K562 (cell line): Measurements from ENCODE around the gene SMCO1. TPM values are rescaled to one million over a fixed set of nuclear protein-coding genes. Genes with fewer than 3 reads are reported as not detected.
A peak's percentile ranks its signal among the peaks of the same experiment; 100 is the strongest.

Source experiments
- ATAC-seq: fragments of 200-7000 bp; cut with Tn5 transposase; 3 replicates; pipeline ENCODE4 v1.9.1; 2020; ENCODE audit warnings: moderate library complexity
- BruUV-seq: library from RNA; stranded (reverse); fragments of 400-500 nt; replicated peaks from 2 replicates; lab custom pipeline; 2021; lab: Mats Ljungman, UMichigan
- CTCF ChIA-PET: fragments of 300-600 bp; formaldehyde crosslinking; extraction: SDS; loops from one replicate; lab custom pipeline; 2021; ENCODE audit warnings: low intra/inter-chr PET ratio; lab: Yijun Ruan, JAX
- POLR2A ChIA-PET: fragments of 300-600, 350-650 bp; sonication (Branson Sonifier 250); formaldehyde crosslinking; extraction: SDS; loops from one replicate; lab custom pipeline; 2021; ENCODE audit warnings: antibody characterized with exemption, inconsistent platforms; lab: Yijun Ruan, JAX
- DNase-seq, 4 experiments: peaks; one replicate each; pipeline versions ENCODE4 v3.0.0 to v3.0.0-alpha.2; 2011 to 2018; ENCODE audit warnings: low spot score in 3 of 4, mixed read lengths in 3 of 4; ENCODE audit errors: extremely low read depth in 1 of 4
- FAIRE-seq: peaks from 2 replicates; lab custom pipeline; 2011; peaks lifted over from hg19 to GRCh38; lab: Jason Lieb, UNC
- H2AFZ ChIP-seq: 2 replicates; pipeline ENCODE4 v1.6.0; 2011; ENCODE audit warnings: low read depth, low read length, control low read depth, inconsistent platforms
- H3K27ac ChIP-seq: fragments of 200-600 bp; 3 replicates; pipeline ENCODE4 v1.8.0; 2011; ENCODE audit warnings: low read depth, mild to moderate bottlenecking, control low read depth, inconsistent platforms, low read length, moderate library complexity, mixed read lengths; ENCODE audit errors: extremely low read depth
- H3K27me3 ChIP-seq, 2 experiments: fragments of 300-600 bp in 1 of 2; 2 replicates in 1 of 2; 3 replicates in 1 of 2; pipeline versions ENCODE4 v1.6.0 to v1.8.0; 2011; ENCODE audit warnings: inconsistent platforms in 2 of 2, low read length in 2 of 2, mild to moderate bottlenecking in 1 of 2, mixed read lengths in 1 of 2, moderate library complexity in 1 of 2; ENCODE audit not compliant: control insufficient read depth in 2 of 2, insufficient read depth in 2 of 2
- H3K36me3 ChIP-seq: fragments of 300-600 bp; 3 replicates; pipeline ENCODE4 v1.8.0; 2011; ENCODE audit warnings: mild to moderate bottlenecking, low read length, inconsistent platforms; ENCODE audit not compliant: control insufficient read depth, insufficient read depth
- H3K4me1 ChIP-seq, 2 experiments: fragments of 200-600 bp in 1 of 2; replicated peaks in 1 of 2; 2 replicates in 1 of 2; 3 replicates in 1 of 2; pipeline versions ENCODE4 v1.5.1 to v1.8.0; 2011; ENCODE audit warnings: inconsistent platforms in 2 of 2, low read length in 2 of 2, mild to moderate bottlenecking in 1 of 2, mixed read lengths in 1 of 2, moderate library complexity in 1 of 2; ENCODE audit not compliant: control insufficient read depth in 2 of 2, insufficient read depth in 2 of 2
- H3K4me2 ChIP-seq: 2 replicates; pipeline ENCODE4 v1.6.1; 2011; ENCODE audit warnings: low read length, control low read depth, inconsistent platforms, mixed read lengths; ENCODE audit not compliant: insufficient read depth
- H3K4me3 ChIP-seq: fragments of 200-600 bp; sonication (generic), shearing (Covaris generic); 2 replicates; pipeline ENCODE4 v1.5.1; 2016; ENCODE audit warnings: control low read depth, inconsistent platforms
- H3K79me2 ChIP-seq: fragments of 200-600 bp; 3 replicates; pipeline ENCODE4 v1.8.0; 2011; ENCODE audit warnings: low read length, inconsistent platforms; ENCODE audit not compliant: control insufficient read depth, insufficient read depth
- H3K9ac ChIP-seq, 2 experiments: 2 replicates each; pipeline versions ENCODE4 v1.6.0 to v1.6.1; 2011; ENCODE audit warnings: low read depth in 2 of 2, low read length in 2 of 2, control low read depth in 1 of 2, inconsistent platforms in 1 of 2, mild to moderate bottlenecking in 1 of 2, mixed read lengths in 1 of 2; ENCODE audit not compliant: insufficient read depth in 1 of 2
- H3K9me1 ChIP-seq: one replicate; pipeline ENCODE4 v1.6.0; 2011; ENCODE audit warnings: inconsistent platforms, mild to moderate bottlenecking, low read length, moderate library complexity; ENCODE audit not compliant: control insufficient read depth, insufficient read depth
- H3K9me3 ChIP-seq: replicated peaks from 2 replicates; pipeline ENCODE4 v1.5.1; 2011; ENCODE audit warnings: low read depth, low read length, inconsistent platforms; ENCODE audit not compliant: control insufficient read depth, insufficient read depth
- H4K20me1 ChIP-seq: replicated peaks from 2 replicates; pipeline ENCODE4 v1.6.1; 2011; ENCODE audit warnings: low read length, inconsistent platforms, mixed read lengths; ENCODE audit not compliant: control insufficient read depth, insufficient read depth
- AFF1 ChIP-seq, 2 experiments: fragments of 450-650 bp; IDR thresholded peaks; 2 replicates each; pipeline ENCODE4 v1.6.1; 2018; ENCODE audit warnings: mild to moderate bottlenecking in 2 of 2, low read depth in 1 of 2; ENCODE audit not compliant: partially characterized antibody in 2 of 2
- HDAC1 ChIP-seq, 2 experiments: fragments of 450-650 bp; IDR thresholded peaks; 2 replicates each; pipeline ENCODE4 v1.6.1; 2016 to 2017; ENCODE audit warnings: inconsistent platforms in 1 of 2, mild to moderate bottlenecking in 1 of 2, moderate library complexity in 1 of 2
- KDM1A ChIP-seq, 2 experiments: fragments of 450-650 bp; IDR thresholded peaks; 2 replicates each; pipeline ENCODE4 v1.6.1; 2016; ENCODE audit warnings: mild to moderate bottlenecking in 2 of 2
- KHSRP ChIP-seq: fragments of 450-650 bp; IDR thresholded peaks from 2 replicates; pipeline ENCODE4 v1.6.1; 2017
- NCOA6 ChIP-seq: fragments of 450-650 bp; IDR thresholded peaks from 2 replicates; pipeline ENCODE4 v1.6.1; 2017; ENCODE audit warnings: mild to moderate bottlenecking
- NFIC ChIP-seq: fragments of 450-650 bp; IDR thresholded peaks from 2 replicates; pipeline ENCODE4 v1.6.1; 2017; ENCODE audit warnings: mild to moderate bottlenecking, inconsistent platforms
- NONO ChIP-seq, 2 experiments: fragments of 200-400 bp in 1 of 2; fragments of 450-650 bp in 1 of 2; formaldehyde crosslinking in 1 of 2; IDR thresholded peaks; 2 replicates each; pipeline ENCODE4 v1.6.1; 2017; ENCODE audit warnings: low read depth in 2 of 2, mild to moderate bottlenecking in 2 of 2, moderate library complexity in 2 of 2, low read length in 1 of 2
- SP2 ChIP-seq: IDR thresholded peaks from 2 replicates; pipeline ENCODE4 v1.6.1; 2011; ENCODE audit warnings: mild to moderate bottlenecking, low read depth, low read length, moderate library complexity; ENCODE audit not compliant: poor library complexity, severe bottlenecking; ENCODE audit errors: extremely low read depth
- ZNF197 ChIP-seq: fragments of 200-800 bp; sonication (Bioruptor generic); IDR thresholded peaks from 2 replicates; pipeline ENCODE4 v1.6.1; 2016; ENCODE audit warnings: low read depth, missing genetic modification characterization, missing compliant biosample characterization
- ZZZ3 ChIP-seq: fragments of 450-650 bp; IDR thresholded peaks from 2 replicates; pipeline ENCODE4 v1.6.1; 2016; ENCODE audit warnings: antibody characterized with exemption, mild to moderate bottlenecking, moderate library complexity
- WGBS: fragments of 100-300 bp; shearing (Covaris generic); methylation state at CpG from one replicate; pipeline ENCODE4 v1.1.6; 2016; ENCODE audit warnings: low coverage, mixed read lengths; ENCODE audit not compliant: insufficient coverage; ENCODE audit errors: missing lambda C conversion rate; 5-methylcytosine and 5-hydroxymethylcytosine counted together
- in situ Hi-C: fragments of 300-500 bp; cut with MboI; formaldehyde crosslinking; loops from 4 replicates; pipeline ENCODE4 v1.15.0; 2018; ENCODE audit warnings: inconsistent platforms, mixed read lengths
- intact Hi-C: fragments of 100-400 bp; cut with micrococcal nuclease; formaldehyde crosslinking; loops from 2 replicates; pipeline ENCODE4 v1.14.2; 2022
- polyA plus RNA-seq, 8 experiments: library from polyadenylated mRNA; depleted of rRNA in 4 of 8; stranded (reverse) in 5 of 8; unstranded in 3 of 8; fragments of >200 nt; fragmentation: Nextera tagmentation in 2 of 8; fragmentation: Illumina TruSeq in 1 of 8; extraction: Ambion mirVana in 2 of 8; extraction: Trizol in 1 of 8; gene quantifications; 2 replicates each; pipeline versions ENCODE4 v1.2.1 to v1.2.3, GENCODE V29; 2011 to 2014; ENCODE audit warnings: inconsistent platforms in 1 of 8, missing spikeins in 1 of 8
- total RNA-seq, 7 experiments: library from RNA; depleted of rRNA in 6 of 7; stranded (reverse); fragments of >200 nt in 6 of 7; fragmentation: Illumina TruSeq in 2 of 7; extraction: Trizol in 2 of 7; gene quantifications; 2 replicates each; pipeline versions ENCODE4 v1.2.1 to v1.2.3, GENCODE V29; 2011 to 2021; ENCODE audit warnings: low replicate concordance in 1 of 7
- TF ChIP-seq, protein P1 (sequence below): fragments of 200-400 bp; formaldehyde crosslinking; IDR thresholded peaks from 2 replicates; pipeline ENCODE4 v1.6.1; 2017; ENCODE audit warnings: mild to moderate bottlenecking, low read depth, low read length, moderate library complexity

The SMCO1 gene
- total and polyA plus RNA-seq, 9 of the 15 experiments (the other 6 are each of a cell fraction or from before 2014, with no cell fraction given) = 0.05 to 0.35 (median 0.12) TPM; not detected in 5

DNA sequence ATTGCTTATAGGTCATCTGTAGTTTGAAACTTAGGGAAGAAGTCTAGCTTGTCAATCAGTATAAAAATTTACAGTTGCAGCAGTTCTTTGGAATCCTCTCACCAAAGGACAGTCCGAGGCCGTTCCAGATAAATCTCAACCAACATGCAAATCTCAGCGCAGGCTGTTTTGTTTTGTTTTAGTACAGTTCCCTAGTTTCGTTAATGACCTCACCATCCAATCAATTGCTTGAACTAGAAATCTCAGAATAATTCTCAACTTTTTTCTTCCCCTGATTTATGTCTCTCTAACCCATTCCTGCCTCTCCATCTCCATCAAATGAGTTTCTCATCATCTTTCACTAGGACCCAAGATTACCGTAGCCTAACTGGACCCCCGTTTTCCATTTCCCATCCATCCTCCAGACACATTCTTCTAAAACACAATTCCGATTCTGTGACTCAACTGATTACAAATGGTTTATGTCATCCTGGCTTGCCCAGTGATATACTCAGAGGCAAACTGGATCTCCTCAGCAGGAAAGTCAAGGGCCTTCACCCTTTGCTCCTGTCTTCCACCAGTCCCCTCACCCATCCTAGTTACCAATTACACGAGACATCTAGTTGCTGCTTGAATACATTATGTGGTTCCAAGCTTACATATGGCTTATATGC is 1.3 kb downstream of the SMCO1 start:
- Histone ChIP-seq H3K9ac (no peak overlapping the region), H3K9me1 (no peaks in the 10 kb centered on the region), H2AFZ (no peak overlapping the region), H3K27me3 (no peaks in the 10 kb centered on the region), H3K4me1 (peaks cover 19 to 50% of the 10 kb centered on the region in 2 experiments), H4K20me1 (no peaks in the 10 kb centered on the region), H3K79me2 (no peaks in the 10 kb centered on the region), H3K9me3 (peaks cover 6% of the 10 kb centered on the region; the same call in 1 of the 2 replicates), H3K4me3 (no peak overlapping the region), H3K36me3 (no peaks in the 10 kb centered on the region), H3K27ac (no peak overlapping the region), H3K4me2 (no peak overlapping the region)
- no TSS peak for BruUV-seq
- TF ChIP-seq ZZZ3 = no peak
- TF ChIP-seq SP2 = no peak
- 0 out of 2 replicates have a peak, but pooled peaks have one; percentile 13 for TF ChIP-seq NCOA6
- TF ChIP-seq ZNF197 (CRISPR knock-in tag) = no peak
- TF ChIP-seq, protein P1, sequence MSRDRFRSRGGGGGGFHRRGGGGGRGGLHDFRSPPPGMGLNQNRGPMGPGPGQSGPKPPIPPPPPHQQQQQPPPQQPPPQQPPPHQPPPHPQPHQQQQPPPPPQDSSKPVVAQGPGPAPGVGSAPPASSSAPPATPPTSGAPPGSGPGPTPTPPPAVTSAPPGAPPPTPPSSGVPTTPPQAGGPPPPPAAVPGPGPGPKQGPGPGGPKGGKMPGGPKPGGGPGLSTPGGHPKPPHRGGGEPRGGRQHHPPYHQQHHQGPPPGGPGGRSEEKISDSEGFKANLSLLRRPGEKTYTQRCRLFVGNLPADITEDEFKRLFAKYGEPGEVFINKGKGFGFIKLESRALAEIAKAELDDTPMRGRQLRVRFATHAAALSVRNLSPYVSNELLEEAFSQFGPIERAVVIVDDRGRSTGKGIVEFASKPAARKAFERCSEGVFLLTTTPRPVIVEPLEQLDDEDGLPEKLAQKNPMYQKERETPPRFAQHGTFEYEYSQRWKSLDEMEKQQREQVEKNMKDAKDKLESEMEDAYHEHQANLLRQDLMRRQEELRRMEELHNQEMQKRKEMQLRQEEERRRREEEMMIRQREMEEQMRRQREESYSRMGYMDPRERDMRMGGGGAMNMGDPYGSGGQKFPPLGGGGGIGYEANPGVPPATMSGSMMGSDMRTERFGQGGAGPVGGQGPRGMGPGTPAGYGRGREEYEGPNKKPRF = no peak
- TF ChIP-seq KHSRP = no peak
- no peak for TF ChIP-seq NONO (IDR thresholded peaks at IDR 0.05; ENCODE audit: low read depth in 2 of 2, low read length in 1 of 2)
- TF ChIP-seq HDAC1 (IDR thresholded peaks at IDR 0.05) = 0 out of 4 replicates have a peak, but pooled peaks of 1 of the 2 experiments have one; percentile 19
- no peak for TF ChIP-seq NFIC
- peak; percentile 63 to 78 for TF ChIP-seq KDM1A (IDR thresholded peaks at IDR 0.05)
- TF ChIP-seq AFF1 (IDR thresholded peaks at IDR 0.05; ENCODE audit: low read depth in 1 of 2, partially characterized antibody in 2 of 2) = no peak
- CTCF ChIA-PET = no interaction called here
- DNase-seq = no peak
- 78% methylated on average over 8 of the region's 8 CpGs for WGBS
- in situ Hi-C loops = loop anchor here (25.0 kb wide), 2 partner anchors 627 to 802 kb away; partner anchors contain the start of gene MUC20
- POLR2A ChIA-PET = interaction anchor here (0.9 to 1.0 kb wide), 2 partner anchors 9 to 435 kb away, joined by 3 read pairs; no protein-coding TSS in a partner anchor
- no peak for ATAC-seq
- intact Hi-C loops = loop anchor here (10.0 kb wide), 1 partner anchor 429 kb away; the partner anchor contains the start of gene TFRC
- no peak for FAIRE-seq
